22Rv1 (cell line): ENCODE results near the gene DGUOK.
A peak's percentile ranks its signal among the peaks of the same experiment; 100 is the strongest.

Source experiments
- H3K27ac ChIP-seq: fragments of 450-650 bp; 2 replicates; pipeline ENCODE4 v1.5.1; 2017
- ZFX ChIP-seq: fragments of 450-650 bp; IDR thresholded peaks from 2 replicates; pipeline ENCODE4 v1.6.1; 2017; ENCODE audit warnings: antibody characterized with exemption, borderline replicate concordance
- TF ChIP-seq, protein P1 (sequence below): fragments of 450-650 bp; IDR thresholded peaks from 2 replicates; pipeline ENCODE4 v1.5.1; 2017; ENCODE audit warnings: mild to moderate bottlenecking

The DGUOK gene

DNA sequence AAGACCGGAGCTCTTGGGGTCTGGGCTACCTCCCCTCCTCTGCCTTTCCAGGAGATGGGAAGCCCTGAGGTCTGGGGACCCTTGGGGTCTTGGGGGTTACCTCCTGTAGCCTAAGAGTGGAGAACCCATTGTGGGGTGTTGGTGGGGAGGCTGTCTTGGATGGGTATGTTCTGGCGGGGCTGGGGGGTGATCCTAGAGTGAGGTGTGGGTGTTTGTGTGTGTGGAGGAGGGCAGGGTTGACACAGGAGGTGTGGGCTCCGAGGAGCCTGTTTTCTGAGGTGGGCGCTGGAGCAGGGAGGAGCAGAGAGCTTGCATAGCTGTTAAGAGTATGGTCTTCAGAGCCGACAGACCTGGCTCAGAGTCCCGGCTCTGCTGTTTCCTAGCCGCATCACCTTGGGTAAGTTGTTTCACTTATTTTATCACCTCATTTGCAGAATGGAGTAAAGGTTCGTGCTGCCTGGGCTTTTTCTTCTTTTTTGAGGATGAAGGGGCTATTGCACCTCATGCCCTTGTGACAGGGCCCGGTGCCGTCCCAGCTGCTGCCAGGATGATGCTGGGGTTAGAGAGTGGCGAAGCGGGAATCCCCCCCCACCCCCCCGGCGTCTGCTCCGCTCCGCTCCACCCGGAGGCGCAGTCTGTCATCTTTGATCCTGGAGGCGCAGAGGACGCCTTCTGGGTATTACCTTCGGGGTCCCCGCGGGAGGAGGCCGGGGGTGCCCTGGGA, 75.3 kb downstream of the DGUOK start:
- TF ChIP-seq ZFX, result no peak
- TF ChIP-seq, protein P1, sequence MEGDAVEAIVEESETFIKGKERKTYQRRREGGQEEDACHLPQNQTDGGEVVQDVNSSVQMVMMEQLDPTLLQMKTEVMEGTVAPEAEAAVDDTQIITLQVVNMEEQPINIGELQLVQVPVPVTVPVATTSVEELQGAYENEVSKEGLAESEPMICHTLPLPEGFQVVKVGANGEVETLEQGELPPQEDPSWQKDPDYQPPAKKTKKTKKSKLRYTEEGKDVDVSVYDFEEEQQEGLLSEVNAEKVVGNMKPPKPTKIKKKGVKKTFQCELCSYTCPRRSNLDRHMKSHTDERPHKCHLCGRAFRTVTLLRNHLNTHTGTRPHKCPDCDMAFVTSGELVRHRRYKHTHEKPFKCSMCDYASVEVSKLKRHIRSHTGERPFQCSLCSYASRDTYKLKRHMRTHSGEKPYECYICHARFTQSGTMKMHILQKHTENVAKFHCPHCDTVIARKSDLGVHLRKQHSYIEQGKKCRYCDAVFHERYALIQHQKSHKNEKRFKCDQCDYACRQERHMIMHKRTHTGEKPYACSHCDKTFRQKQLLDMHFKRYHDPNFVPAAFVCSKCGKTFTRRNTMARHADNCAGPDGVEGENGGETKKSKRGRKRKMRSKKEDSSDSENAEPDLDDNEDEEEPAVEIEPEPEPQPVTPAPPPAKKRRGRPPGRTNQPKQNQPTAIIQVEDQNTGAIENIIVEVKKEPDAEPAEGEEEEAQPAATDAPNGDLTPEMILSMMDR, result no peak
- no peak overlapping the region for H3K27ac ChIP-seq

DNA sequence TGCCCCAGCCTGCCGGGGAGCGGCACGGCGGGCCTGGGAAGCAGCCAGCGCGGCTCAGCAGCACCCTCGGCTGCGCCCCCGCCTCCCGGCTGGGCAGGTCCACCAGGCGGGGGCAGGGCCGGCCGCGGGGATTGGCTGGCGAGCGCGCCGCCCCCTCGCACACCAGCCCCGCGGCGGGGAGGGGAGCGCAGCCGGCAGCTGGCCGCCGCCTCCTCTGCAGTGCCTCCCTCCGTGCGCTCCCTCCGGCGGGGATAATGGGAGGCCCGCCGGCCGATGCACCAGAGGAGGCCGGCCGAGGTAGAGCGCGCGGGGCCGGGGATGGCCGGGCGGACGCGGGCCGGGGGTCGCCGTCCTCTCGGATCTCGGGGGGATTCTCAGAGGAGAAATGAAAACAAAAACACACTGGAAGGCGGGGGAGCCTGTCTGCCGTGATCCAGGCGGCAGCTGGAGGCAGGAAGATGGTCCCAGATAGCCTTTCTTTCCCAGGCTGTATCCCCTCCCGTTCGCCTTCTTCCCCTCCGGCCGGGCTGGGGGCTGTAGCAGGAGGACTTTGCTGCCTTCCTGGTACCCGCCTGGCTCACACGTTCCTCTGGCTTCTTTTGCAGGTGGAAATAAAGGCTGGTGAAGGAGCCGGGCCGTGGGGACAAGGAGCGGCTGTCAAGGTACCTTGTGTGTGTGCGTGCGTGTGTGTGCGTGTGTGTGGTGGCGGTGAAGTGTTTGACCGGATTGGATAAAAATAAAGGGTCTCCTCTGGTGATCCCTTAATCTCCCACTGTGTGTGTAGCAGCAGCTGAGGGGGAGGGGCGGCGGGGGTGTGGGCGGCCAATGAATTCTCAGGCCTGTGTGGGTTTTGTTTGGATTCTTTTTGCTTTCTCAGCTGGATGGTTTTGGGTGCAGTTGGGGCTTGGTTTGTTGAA, 76.1 kb downstream of the DGUOK start:
- H3K27ac ChIP-seq, result no peak overlapping the region
- no peak for TF ChIP-seq ZFX
- TF ChIP-seq, protein P1, result peak; percentile 25; the same call in 1 of the 2 replicates

DNA sequence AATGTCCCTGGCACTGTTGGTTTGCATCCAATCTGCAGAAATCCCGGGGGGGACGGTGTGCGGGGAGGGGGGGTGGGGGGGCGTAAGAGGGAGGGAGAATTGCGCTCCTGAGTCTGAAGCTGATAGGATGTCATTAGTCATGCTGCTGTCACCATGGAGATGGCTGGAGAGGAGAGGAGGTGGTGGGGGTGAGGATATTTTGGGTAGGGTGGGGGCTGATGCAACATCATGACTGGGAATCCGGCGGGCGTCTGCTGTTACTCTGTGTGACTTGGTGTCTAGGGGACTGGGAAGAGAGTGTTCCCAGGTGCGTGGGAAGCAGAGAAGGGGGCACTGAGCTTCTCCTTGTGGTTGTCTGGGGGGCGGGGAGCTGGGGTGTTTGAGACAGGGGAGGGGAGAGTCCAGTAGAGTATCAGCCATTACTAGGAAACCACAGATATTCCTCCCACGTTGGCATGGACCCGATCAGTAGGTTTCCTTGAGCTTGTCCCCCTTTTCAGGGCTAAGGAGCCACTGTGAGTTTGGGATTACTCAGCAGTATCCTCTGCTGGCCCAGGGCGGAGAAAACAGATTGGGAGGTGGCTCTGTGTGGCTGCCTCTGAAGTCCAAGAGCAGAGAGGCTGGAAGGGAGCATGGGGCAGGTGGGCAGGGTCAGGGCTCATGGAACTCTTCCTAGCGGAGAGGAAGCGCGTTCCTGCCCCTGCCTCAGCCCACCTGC, 77.0 kb downstream of the DGUOK start:
- H3K27ac ChIP-seq, result no peak overlapping the region
- TF ChIP-seq, protein P1, result no peak
- TF ChIP-seq ZFX, result no peak

DNA sequence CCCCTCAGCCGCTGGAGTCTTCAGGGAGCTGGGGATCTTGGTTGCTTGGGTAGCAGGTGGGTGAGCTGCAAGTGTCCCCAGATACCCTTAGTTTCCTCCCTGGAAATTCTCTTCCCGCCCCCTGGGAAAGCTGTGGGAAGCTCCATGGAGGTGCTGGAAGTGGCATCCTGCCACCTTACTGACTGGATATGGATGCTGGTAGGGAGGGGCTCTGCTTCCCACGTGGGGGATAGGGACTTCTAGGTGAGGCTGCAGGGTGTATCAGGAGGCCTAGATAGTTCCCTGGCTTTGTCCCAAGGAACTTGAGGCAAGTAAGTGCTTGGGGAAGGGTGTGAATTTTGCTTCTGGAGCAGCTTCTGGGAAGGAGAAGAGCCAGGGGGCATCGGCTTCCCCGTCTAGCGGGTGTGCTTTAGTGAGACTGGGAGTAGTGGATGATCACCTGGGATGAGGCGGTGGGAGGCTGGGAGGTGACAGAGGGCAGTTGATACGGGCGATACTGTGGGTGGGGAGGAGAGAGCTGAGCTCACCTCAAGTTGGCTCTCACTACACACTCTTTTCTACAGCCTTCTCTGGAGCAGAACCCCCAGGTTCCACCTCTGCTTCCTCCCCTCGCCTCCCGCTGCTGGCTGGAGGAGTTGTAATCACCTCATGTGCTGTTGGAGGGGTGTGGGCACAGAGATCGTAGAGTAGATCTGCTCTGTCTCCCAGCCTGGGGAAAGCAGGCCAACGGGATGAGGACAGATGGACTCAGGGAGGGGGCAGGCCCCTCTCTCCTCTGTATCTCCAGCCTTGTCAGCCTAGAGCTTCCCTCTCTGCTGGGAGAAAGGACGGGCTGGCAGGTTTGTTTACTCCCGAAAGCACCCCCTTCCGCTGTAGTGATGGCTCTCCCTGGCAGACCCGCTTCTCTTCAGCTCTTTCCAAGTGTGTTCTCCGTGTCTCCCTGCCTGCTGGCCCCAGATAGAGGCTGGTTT, 77.8 kb downstream of the DGUOK start:
- TF ChIP-seq ZFX, result no peak
- TF ChIP-seq, protein P1, result no peak
- no peak overlapping the region for H3K27ac ChIP-seq

DNA sequence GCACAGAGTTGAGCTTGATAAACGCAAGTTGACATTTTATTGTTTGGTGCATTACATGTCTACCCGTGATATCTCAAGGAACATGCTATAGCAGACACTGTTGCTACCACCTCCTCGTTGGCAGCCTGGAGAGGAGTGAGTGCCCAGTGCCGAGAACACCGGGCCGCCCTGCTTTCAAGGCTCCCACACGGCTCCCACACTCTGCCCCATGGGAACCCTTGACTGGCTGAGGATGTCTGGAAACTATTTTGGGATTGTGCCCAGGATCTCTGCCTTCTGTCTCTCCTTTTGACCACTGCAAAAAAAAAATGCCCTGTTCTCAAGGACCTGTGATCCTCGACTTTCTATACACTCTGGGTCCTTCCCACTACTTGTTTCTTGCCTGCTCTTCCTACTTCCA, 79.1 kb downstream of the DGUOK start:
- TF ChIP-seq, protein P1, result no peak
- TF ChIP-seq ZFX, result no peak
- H3K27ac ChIP-seq, result no peak overlapping the region

DNA sequence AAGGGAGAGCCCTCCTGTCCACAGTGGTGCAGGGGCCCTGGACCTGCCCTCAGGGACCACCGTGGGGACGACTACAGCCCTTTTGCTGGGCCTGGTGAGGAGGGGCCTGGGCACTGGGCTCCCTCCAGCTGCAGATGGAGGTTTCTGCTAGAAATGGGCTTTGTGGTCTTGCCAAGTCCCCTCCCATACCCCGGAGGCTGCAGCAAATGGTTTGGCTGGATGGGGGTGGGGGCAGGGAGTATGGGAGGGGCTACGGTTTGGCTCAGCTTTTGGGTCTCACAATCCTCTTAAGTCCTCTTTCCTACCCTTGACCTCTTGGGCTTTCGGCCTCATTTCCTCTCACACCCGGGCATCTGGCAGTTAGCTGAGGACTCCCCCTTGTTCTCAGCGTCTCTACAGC, 79.8 kb downstream of the DGUOK start:
- TF ChIP-seq, protein P1, result no peak
- no peak for TF ChIP-seq ZFX
- no peak overlapping the region for H3K27ac ChIP-seq
